Testis (tissue), 2 donors: ENCODE results near the gene MEGF6.

Experiments
- POLR2A ChIP-seq: fragments of 450-650 bp; IDR thresholded peaks from one replicate; pipeline ENCODE4 v1.6.1; 2017; ENCODE audit warnings: antibody characterized with exemption, mild to moderate bottlenecking, moderate library complexity
- TF ChIP-seq, protein P1 (sequence below), 3 experiments: fragments of 450-650 bp in 2 of 3; fragments of 200-600 bp in 1 of 3; sonication (generic) in 1 of 3; IDR thresholded peaks; one replicate each; pipeline ENCODE4 v1.5.1; 2016 to 2019; ENCODE audit warnings: antibody characterized with exemption in 3 of 3, mild to moderate bottlenecking in 2 of 3, moderate library complexity in 1 of 3

DNA sequence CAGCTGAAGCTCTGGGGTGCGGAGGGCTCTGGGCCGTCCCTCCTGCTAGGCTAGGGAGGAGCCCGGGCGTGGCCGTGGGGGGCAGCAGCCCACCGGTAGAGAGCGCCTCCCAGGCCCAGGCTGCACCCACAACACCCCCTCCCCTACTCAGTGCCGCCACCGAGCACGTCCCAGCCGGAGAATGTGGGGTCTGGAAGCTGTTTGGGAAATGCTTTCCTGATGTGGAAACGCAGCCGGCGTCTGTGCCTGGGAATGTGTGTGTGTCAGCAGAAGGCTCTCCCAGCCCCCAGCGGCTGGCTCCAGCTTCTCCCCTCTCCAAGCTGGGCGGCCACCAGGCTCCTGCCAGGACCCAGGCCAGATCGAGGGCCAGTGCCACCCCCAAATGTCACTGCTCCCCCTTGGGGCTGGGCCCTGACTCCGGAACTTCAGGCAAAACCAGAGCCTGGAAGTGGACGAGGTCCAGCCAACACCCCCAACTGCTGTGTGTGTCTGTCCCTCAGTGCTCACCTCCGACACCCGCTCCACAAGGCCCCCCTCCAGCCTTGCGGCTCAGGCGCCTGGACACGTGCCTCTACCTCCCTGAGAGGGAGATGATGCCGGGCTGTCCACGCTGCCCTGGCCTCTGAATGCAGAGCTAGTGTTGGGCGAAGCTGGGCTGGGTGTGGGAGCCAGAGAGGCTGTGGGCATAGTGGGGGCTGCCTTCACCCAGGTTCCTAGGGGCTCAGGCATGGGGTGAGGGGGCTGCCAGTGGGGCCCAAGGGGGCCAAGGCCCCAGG, 74.7 kb downstream of the MEGF6 start:
- no peak for TF ChIP-seq POLR2A
- TF ChIP-seq, protein P1, sequence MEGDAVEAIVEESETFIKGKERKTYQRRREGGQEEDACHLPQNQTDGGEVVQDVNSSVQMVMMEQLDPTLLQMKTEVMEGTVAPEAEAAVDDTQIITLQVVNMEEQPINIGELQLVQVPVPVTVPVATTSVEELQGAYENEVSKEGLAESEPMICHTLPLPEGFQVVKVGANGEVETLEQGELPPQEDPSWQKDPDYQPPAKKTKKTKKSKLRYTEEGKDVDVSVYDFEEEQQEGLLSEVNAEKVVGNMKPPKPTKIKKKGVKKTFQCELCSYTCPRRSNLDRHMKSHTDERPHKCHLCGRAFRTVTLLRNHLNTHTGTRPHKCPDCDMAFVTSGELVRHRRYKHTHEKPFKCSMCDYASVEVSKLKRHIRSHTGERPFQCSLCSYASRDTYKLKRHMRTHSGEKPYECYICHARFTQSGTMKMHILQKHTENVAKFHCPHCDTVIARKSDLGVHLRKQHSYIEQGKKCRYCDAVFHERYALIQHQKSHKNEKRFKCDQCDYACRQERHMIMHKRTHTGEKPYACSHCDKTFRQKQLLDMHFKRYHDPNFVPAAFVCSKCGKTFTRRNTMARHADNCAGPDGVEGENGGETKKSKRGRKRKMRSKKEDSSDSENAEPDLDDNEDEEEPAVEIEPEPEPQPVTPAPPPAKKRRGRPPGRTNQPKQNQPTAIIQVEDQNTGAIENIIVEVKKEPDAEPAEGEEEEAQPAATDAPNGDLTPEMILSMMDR (IDR thresholded peaks at IDR 0.05), result no peak
